Calu3 (cell line): ENCODE results near the gene CLDN14. TPM values are rescaled to one million over a fixed set of nuclear protein-coding genes. Genes with fewer than 3 reads are reported as not detected.

Experiments
- BruUV-seq: library from RNA; stranded (reverse); fragments of 400-500 nt; replicated peaks from 2 replicates; lab custom pipeline; 2021; lab: Mats Ljungman, UMichigan
- CTCF ChIA-PET: fragments of 300-600 bp; sonication (Branson Sonifier 250); formaldehyde crosslinking; loops from one replicate; lab custom pipeline; 2022; ENCODE audit warnings: antibody characterized with exemption; lab: Charles Lee
- DNase-seq: peaks from one replicate; pipeline ENCODE4 v3.0.0; 2022
- H3K27ac Mint-ChIP-seq: one replicate; pipeline ENCODE4 v1.8.0; 2022; ENCODE audit warnings: mixed read lengths; ENCODE audit not compliant: unreplicated experiment
- H3K27me3 Mint-ChIP-seq: one replicate; pipeline ENCODE4 v1.8.0; 2022; ENCODE audit warnings: mixed read lengths; ENCODE audit not compliant: unreplicated experiment
- H3K36me3 Mint-ChIP-seq: one replicate; pipeline ENCODE4 v1.8.0; 2022; ENCODE audit warnings: mild to moderate bottlenecking, moderate library complexity, mixed read lengths; ENCODE audit not compliant: insufficient read depth, unreplicated experiment
- H3K4me1 Mint-ChIP-seq: one replicate; pipeline ENCODE4 v1.8.0; 2022; ENCODE audit warnings: mild to moderate bottlenecking, low read depth, mixed read lengths; ENCODE audit not compliant: unreplicated experiment
- H3K4me3 Mint-ChIP-seq: one replicate; pipeline ENCODE4 v1.8.0; 2022; ENCODE audit warnings: mild to moderate bottlenecking, low read depth, moderate library complexity, mixed read lengths; ENCODE audit not compliant: unreplicated experiment
- H3K9me3 Mint-ChIP-seq: one replicate; pipeline ENCODE4 v1.8.0; 2022; ENCODE audit warnings: low read depth, mixed read lengths; ENCODE audit not compliant: unreplicated experiment
- CTCF ChIP-seq: fragments of 200-600 bp; IDR thresholded peaks from one replicate; pipeline ENCODE4 v1.8.0; 2022; ENCODE audit warnings: antibody characterized with exemption; ENCODE audit not compliant: unreplicated experiment
- intact Hi-C: fragments of 100-400 bp; cut with micrococcal nuclease; formaldehyde crosslinking; loops from one replicate; pipeline ENCODE4 v1.10.0; 2022; ENCODE audit not compliant: unreplicated experiment
- total RNA-seq: library from RNA; stranded (reverse); gene quantifications from 2 replicates; pipeline ENCODE4 v1.2.3, GENCODE V29; 2022

Gene CLDN14
- total RNA-seq, 1 experiment from 2014 or later, result not detected

GRCh38 chr21:36450511-36450910, 29.4 kb downstream of the CLDN14 start:
- intact Hi-C loops, result no loop called here
- no peak for DNase-seq
- no peak for TF ChIP-seq CTCF
- H3K27me3 Mint-ChIP-seq, result no peaks in the 10 kb centered on the region
- H3K36me3 Mint-ChIP-seq, result peaks cover 13% of the 10 kb centered on the region
- CTCF ChIA-PET, result no interaction called here
- no peaks in the 10 kb centered on the region for H3K9me3 Mint-ChIP-seq
- peaks cover 16% of the 10 kb centered on the region for H3K4me1 Mint-ChIP-seq
- no peak overlapping the region for H3K27ac Mint-ChIP-seq
- BruUV-seq, result no TSS peak
- no peak overlapping the region for H3K4me3 Mint-ChIP-seq

GRCh38 chr21:36446301-36446700, 33.6 kb downstream of the CLDN14 start:
- Mint-ChIP-seq H3K27ac (no peak overlapping the region), H3K36me3 (peaks cover 8% of the 10 kb centered on the region), H3K4me3 (no peak overlapping the region), H3K4me1 (no peaks in the 10 kb centered on the region), H3K9me3 (no peaks in the 10 kb centered on the region), H3K27me3 (no peaks in the 10 kb centered on the region)
- CTCF ChIA-PET, result no interaction called here
- TF ChIP-seq CTCF, result no peak
- DNase-seq, result no peak
- intact Hi-C loops, result no loop called here
- BruUV-seq, result no TSS peak

GRCh38 chr21:36441715-36442114, 38.2 kb downstream of the CLDN14 start:
- Mint-ChIP-seq H3K27me3 (no peaks in the 10 kb centered on the region), H3K4me1 (peaks cover 7% of the 10 kb centered on the region), H3K9me3 (no peaks in the 10 kb centered on the region), H3K4me3 (no peak overlapping the region), H3K27ac (no peak overlapping the region), H3K36me3 (peaks cover 8% of the 10 kb centered on the region)
- CTCF ChIA-PET, result interaction anchor here (0.7 kb wide), 1 partner anchor 1791 kb away, joined by 3 read pairs; no protein-coding TSS in a partner anchor
- DNase-seq, result no peak
- TF ChIP-seq CTCF, result no peak
- intact Hi-C loops, result no loop called here
- BruUV-seq, result no TSS peak

GRCh38 chr21:36437745-36438128, 42.2 kb downstream of the CLDN14 start:
- DNase-seq, result no peak
- H3K9me3 Mint-ChIP-seq, result no peaks in the 10 kb centered on the region
- no TSS peak for BruUV-seq
- no peaks in the 10 kb centered on the region for H3K27me3 Mint-ChIP-seq
- intact Hi-C loops, result no loop called here
- no peak overlapping the region for H3K4me3 Mint-ChIP-seq
- H3K27ac Mint-ChIP-seq, result no peak overlapping the region
- peaks cover 10% of the 10 kb centered on the region for H3K36me3 Mint-ChIP-seq
- CTCF ChIA-PET, result interaction anchor here (0.7 kb wide), 1 partner anchor 262 kb away, joined by 3 read pairs; no protein-coding TSS in a partner anchor
- TF ChIP-seq CTCF, result no peak
- peaks cover 8% of the 10 kb centered on the region for H3K4me1 Mint-ChIP-seq
